ENCODE measurements around the gene ANKRD9. TPM values are rescaled to one million over a fixed set of nuclear protein-coding genes. Genes with fewer than 3 reads are reported as not detected.

The ANKRD9 gene
- total RNA-seq, 1 experiment from 2014 or later = 29.8 TPM

- Histone ChIP-seq H3K56ac (ENCODE audit: insufficient read length, low read depth, low read length) (no peak overlapping the region), H3K27ac (ENCODE audit: insufficient read length, low read depth, low read length) (no peak overlapping the region), H3K4ac (ENCODE audit: low read depth, low read length) (no peak overlapping the region), H3K9ac (ENCODE audit: extremely low read depth, insufficient read length, low read length) (no peak overlapping the region), H2AK5ac (ENCODE audit: insufficient read length, low read length) (no peak overlapping the region), H3K79me2 (ENCODE audit: insufficient read depth, low read length) (no peaks in the 10 kb centered on the region), H2BK20ac (ENCODE audit: low read depth, low read length, poor library complexity, severe bottlenecking) (no peak overlapping the region), H3K27me3 (ENCODE audit: insufficient read depth, low read length) (no peaks in the 10 kb centered on the region), H3T11ph (ENCODE audit: low read length) (no peak overlapping the region), H4K5ac (ENCODE audit: insufficient read length, low read depth, low read length) (no peak overlapping the region), H3K79me1 (ENCODE audit: insufficient read depth, low read depth, low read length, poor library complexity, severe bottlenecking) (no peaks in the 10 kb centered on the region), H3K4me2 (ENCODE audit: insufficient read depth, insufficient read length, low read length) (no peak overlapping the region), H3K23ac (ENCODE audit: insufficient read length, low read depth, low read length) (no peak overlapping the region), H3K4me1 (ENCODE audit: insufficient read depth, low read length) (no peaks in the 10 kb centered on the region), H3K14ac (ENCODE audit: insufficient read depth, low read length) (no peak overlapping the region), H4K91ac (ENCODE audit: insufficient read length, low read depth, low read length) (no peak overlapping the region), H3K18ac (ENCODE audit: insufficient read length, low read depth, low read length) (no peak overlapping the region), H3K9me3 (ENCODE audit: control insufficient read depth, low read depth, low read length) (no peaks in the 10 kb centered on the region), H2BK15ac (ENCODE audit: low read depth, low read length) (no peak overlapping the region), H2BK12ac (ENCODE audit: insufficient read length, low read depth, low read length) (no peak overlapping the region), H2AFZ (ENCODE audit: low read length) (no peak overlapping the region), H2BK5ac (ENCODE audit: insufficient read length, low read length) (no peak overlapping the region), H2BK120ac (ENCODE audit: low read depth, low read length, poor library complexity, severe bottlenecking) (no peak overlapping the region), H4K8ac (replicated peaks; ENCODE audit: insufficient read length, low read depth, low read length) (no peak overlapping the region), H3K23me2 (ENCODE audit: insufficient read length, low read depth, low read length, poor library complexity, severe bottlenecking) (peaks cover 5% of the 10 kb centered on the region), H4K20me1 (ENCODE audit: control insufficient read depth, insufficient read depth, insufficient read length) (peaks cover 2% of the 10 kb centered on the region)
- no peak for DNase-seq
- TF ChIP-seq, protein P1, sequence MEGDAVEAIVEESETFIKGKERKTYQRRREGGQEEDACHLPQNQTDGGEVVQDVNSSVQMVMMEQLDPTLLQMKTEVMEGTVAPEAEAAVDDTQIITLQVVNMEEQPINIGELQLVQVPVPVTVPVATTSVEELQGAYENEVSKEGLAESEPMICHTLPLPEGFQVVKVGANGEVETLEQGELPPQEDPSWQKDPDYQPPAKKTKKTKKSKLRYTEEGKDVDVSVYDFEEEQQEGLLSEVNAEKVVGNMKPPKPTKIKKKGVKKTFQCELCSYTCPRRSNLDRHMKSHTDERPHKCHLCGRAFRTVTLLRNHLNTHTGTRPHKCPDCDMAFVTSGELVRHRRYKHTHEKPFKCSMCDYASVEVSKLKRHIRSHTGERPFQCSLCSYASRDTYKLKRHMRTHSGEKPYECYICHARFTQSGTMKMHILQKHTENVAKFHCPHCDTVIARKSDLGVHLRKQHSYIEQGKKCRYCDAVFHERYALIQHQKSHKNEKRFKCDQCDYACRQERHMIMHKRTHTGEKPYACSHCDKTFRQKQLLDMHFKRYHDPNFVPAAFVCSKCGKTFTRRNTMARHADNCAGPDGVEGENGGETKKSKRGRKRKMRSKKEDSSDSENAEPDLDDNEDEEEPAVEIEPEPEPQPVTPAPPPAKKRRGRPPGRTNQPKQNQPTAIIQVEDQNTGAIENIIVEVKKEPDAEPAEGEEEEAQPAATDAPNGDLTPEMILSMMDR (conservative IDR thresholded peaks at IDR 0.05) = no peak
- Mint-ChIP-seq H3K27ac (peak overlapping the region in 2 of 3 experiments; percentile 57 to 80; a peak in 3 of 7 replicates), H3K4me3 (no peak overlapping the region), H3K36me3 (ENCODE audit: insufficient read depth in 1 of 3, low read depth in 3 of 3) (peaks cover 6 to 15% (median 10%) of the 10 kb centered on the region in 3 experiments; a peak in 6 of 7 replicates), H3K4me1 (peaks cover 6 to 7% of the 10 kb centered on the region in 2 experiments), H3K9me3 (no peaks in the 10 kb centered on the region), H3K27me3 (ENCODE audit: low read depth) (no peaks in the 10 kb centered on the region)
- WGBS (ENCODE audit: extremely low coverage, insufficient read length, low lambda C conversion rate) = no CpG with 5 or more reads among the region's 18 CpGs
Measured at GRCh38 chr14:102504328-102504999, 5.1 kb downstream of the ANKRD9 start.

Data from H9 (cell line).